SIG-M5 (cell line): ENCODE results near the gene RASIP1.
"Not testable (repeated sequence)": the region's sequence is repeated elsewhere in the genome, so short reads cannot be mapped to it uniquely, and the experiment has no call there.

ENCODE experiments used
- DNase-seq: peaks from one replicate; lab custom pipeline; 2025; lab: John Stamatoyannopoulos, UW

The RASIP1 gene, protein sequence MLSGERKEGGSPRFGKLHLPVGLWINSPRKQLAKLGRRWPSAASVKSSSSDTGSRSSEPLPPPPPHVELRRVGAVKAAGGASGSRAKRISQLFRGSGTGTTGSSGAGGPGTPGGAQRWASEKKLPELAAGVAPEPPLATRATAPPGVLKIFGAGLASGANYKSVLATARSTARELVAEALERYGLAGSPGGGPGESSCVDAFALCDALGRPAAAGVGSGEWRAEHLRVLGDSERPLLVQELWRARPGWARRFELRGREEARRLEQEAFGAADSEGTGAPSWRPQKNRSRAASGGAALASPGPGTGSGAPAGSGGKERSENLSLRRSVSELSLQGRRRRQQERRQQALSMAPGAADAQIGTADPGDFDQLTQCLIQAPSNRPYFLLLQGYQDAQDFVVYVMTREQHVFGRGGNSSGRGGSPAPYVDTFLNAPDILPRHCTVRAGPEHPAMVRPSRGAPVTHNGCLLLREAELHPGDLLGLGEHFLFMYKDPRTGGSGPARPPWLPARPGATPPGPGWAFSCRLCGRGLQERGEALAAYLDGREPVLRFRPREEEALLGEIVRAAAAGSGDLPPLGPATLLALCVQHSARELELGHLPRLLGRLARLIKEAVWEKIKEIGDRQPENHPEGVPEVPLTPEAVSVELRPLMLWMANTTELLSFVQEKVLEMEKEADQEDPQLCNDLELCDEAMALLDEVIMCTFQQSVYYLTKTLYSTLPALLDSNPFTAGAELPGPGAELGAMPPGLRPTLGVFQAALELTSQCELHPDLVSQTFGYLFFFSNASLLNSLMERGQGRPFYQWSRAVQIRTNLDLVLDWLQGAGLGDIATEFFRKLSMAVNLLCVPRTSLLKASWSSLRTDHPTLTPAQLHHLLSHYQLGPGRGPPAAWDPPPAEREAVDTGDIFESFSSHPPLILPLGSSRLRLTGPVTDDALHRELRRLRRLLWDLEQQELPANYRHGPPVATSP

DNA sequence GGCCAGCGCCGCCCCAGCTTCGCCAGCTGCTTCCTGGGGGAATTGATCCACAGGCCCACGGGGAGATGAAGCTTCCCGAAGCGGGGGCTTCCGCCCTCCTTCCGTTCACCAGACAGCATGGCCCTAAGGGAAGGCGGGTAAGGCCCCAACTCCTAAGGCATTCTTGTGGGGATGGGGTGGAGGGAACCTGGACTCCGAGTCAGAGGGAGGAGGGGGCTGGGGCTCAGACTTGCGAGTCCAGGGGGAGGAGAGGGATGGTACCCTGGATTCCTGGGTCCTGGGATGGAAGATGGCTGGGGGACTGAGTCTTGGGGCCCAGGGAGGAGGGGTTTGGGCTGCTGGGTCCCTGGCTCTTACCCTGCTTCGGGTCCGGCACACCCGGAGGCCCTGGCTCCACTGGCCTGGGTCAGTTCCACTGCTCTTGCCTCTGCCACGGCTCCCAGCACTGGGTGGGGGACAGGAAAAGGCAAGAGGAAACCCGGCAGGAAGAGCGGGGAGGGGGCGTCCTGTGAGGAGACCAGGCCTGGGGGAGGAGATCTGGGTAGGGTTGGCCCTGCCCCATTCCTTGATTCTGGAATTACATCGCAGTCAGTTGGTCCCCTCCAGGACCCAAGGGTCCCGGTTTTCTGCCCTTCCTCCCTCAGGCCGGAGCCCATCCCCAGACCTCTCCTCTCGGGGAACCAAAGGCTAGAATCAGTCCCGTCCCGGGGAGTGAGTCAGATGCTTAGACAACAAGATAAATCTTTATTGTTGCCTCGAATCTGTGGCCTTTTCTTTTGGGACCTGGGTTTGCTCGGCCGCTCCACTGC lies at the start of gene RASIP1:
Gene RASIP1, minus strand, starts transcription at position 447 of the 809 bp plus-strand sequence. Its CDS starts 328 bp downstream, at position 119.
- no peak for DNase-seq

GRCh38 chr19:48787331-48787730 lies 46.9 kb upstream of the RASIP1 start:
- not testable (repeated sequence) for DNase-seq

DNA sequence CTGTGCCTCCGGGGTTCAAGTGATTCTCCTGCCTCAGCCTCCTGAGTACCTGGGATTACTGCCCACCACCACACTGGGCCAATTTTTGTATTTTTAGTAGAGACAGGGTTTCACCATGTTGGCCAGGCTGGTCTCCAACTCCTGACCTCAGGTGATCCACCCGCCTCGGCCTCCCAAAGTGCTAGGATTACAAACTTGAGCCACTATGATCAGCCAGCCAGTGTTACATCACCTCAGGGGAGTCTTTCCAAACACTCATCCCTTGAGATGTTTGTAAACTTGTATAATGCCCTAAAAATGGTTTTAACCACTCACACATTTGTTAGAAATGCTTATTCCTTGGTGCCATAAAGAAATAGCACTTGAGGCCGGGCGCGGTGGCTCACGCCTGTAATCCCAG lies 46.0 kb upstream of the RASIP1 start:
- not testable (repeated sequence) for DNase-seq

- DNase-seq: no peak
Measured at GRCh38 chr19:48784527-48784926, 44.1 kb upstream of the RASIP1 start.

DNA sequence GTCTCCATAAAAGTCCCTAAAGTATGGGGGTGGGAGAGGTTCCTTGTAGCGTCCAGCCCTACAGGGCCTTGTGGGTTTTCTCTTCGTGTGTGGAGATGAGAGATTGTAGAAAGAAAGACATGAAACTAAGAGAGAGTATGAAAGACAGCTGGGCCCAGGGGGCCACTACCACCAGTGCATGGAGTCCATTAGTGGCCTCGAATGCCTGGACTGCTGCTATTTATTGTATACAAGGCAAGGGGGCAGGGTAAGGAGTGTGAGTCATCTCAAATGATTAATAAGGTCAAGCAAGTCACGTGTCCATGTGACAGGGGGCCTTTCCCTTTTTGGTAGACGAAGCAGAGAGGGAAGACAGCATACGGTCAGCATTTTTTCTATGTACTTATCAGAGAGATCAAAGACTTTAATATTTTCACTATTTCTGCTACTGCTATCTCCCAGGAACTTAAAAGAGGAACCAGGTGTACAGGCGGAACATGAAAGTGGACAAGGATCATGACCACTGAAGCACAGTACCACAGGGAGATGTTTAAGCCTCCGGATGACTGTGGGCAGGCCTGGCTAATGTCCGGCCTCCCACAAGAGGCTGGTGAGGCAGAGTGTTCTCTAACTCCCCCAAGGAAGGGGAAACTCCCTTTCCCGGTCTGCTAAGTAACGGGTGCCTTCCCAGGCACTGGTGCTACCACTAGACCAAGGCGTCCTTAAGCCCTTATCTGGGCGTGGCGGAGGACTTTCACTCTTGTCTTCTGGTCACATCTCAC lies 40.4 kb upstream of the RASIP1 start:
- DNase-seq: no peak

DNA sequence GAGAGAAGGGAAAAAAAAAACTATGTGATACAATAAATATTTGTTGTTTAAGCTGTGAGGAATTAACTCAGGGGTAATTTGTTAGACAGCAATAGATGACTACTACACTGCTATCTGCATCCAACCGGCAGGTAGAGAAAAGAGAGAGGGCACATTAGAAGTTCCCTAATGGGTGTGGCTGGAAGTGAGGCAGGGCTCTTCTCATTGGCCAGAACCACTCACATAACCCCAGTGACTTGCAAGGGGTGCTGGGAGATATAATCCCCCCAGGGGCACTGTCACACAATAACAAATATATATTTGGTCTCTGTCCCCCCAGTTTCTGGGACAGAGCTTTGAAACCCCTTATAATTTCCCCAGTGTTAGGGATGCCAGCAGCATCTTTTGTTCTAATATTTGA lies 39.2 kb upstream of the RASIP1 start:
- no peak for DNase-seq

GRCh38 chr19:48777720-48778119 lies 37.3 kb upstream of the RASIP1 start:
- DNase-seq: no peak

DNA sequence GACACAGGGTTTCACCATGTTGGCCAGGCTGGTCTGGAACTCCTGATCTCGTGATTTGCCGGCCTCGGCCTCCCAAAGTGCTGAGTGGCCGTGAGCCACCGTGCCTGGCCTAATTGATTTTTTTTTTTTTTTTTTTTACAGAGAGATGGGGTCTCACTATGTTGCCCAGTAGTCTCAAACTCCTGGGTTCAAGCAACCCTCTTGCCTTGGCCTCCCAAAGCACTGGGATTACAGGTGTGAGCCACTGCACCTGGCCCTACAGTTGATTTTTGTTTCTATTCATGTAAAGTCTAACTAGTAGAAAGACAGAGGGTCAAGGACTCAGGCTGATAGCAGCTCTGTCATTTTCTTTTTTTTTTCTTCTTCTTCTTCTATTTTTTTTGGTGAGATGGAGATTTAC lies 36.7 kb upstream of the RASIP1 start:
- no peak for DNase-seq

DNA sequence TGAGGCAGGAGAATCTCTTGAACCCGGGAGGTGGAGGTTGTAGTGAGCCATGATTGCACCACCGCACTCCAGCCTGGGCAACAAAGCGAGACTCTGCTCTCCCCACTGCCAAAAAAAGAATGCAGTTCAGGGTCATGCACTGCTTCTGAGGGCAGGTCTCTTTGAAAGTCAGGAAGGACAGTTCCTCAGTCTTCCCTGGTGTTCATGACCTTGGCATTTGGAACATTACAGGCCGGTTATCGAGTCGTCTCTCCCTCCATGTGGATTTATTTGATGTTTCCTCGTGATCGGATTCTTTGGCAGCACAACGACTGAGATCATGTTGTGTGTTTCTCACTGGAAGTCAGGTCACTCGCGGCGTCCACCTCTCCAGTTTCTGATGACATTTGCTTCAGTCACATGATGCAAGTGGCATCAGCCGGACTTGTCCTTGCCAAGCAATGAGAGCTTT lies 32.1 kb upstream of the RASIP1 start:
- DNase-seq: no peak

DNA sequence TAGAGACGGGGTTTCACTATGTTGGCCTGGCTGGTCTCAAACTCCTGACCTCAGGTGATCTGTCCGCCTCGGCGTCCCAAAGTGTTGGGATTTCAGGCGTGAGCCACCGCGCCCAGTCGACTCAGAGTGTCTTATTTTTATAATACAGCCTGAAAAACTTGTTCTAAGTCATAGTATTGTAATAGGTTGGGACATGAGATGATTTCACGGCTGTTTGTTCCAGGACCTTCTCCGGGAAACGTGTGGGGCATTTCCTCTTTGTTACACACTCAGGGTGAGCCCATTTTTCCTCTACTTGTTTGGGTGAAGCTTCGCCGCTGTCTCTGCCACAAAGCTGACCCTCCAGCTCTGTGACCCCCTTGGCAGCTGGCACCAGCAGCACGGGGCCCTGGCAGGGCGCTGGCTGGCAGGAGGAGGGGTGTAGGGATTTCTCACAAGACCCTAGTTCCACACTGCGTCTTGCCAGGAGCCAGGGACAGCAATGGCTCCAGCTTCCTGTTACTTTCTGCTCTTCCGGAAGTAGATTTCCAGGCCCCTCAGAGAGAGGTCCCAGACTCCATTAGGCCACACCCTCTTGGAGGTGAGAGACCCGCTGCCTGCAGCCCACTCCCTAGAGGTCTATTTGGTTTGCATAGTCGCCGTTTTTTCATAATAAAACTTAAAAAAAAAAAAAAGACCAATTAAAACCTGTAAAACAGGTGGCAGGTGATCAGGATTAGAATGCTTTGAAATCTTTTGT lies 30.5 kb upstream of the RASIP1 start:
- DNase-seq: no peak

DNA sequence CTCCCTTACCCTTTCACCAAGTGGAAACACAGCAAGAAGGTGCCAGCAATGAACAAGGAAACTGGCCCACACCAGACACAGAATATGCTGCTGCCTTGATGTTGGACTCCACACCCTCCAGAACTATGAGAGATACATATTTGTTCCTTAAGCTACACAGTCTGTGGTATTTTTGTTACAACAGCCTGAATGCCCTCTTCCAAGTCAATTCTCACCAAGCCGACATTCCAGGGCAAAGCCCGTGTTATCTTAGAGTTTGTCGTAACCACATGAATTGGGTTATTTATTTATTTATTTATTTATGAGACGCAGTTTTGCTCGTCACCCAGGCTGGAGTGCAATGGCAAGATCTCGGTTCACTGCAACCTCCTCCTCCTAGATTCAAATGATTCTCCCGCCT lies 29.9 kb upstream of the RASIP1 start:
- no peak for DNase-seq

DNA sequence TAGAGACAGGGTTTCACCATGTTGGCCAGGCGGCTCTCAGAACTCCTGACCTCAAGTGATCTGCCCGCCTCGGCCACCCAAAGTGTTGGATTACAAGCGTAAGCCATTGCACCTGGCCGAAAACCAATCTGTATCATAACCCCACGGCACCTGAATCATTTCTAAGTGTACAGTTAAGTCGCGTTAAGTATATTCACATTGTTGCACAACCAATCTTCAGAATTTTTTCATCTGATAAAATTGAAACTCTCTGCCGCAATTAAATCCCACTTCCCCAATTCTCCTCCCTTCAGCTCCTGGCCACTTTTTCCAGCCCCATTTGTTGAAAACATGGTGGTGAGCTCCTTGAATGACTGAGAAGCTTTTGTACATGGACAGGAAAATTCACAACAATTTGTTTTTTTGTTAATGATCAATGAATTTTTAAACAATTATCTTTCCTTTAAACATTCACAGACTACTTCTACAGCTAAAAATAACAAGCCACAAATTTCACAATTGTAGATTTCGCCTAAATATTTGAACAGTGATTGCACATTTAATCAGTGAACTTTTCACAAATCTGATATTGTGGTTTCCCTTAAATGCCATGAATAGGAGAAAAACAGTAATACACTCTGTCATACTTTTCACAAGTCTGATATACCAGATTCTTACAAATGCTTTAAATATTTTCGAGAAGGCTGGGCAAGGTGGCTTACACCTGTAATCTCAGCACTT lies 28.7 kb upstream of the RASIP1 start:
- DNase-seq: no peak

DNA sequence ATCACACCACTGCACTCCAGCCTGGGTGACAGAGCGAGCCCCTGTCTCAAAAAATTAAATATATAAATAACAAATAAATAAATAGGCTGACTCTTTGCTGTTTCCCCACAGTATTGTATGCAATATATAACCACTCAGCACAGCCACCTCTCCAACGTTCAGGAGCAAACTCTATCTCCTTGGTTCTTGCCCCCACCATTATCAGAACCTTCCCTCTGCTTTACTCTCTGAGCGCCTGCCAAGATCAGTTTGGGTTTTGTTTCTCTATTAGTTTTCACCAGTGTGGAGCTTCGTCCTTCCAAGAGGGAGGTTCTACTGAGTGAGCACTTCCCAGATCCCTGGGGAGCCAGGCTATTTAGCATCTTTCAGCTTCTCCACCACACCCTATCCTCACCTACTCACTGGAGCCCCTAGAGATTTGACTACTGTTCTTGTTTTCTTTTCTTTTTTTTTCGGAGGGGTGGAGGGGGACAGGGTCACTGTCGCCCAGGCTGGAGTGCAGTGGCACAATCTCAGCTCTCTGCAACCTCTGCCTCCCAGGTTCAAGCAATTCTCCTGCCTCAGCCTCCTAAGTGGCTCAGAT lies 27.9 kb upstream of the RASIP1 start:
- DNase-seq: not testable (repeated sequence)

GRCh38 chr19:48765816-48766215 lies 25.4 kb upstream of the RASIP1 start:
- not testable (repeated sequence) for DNase-seq

DNA sequence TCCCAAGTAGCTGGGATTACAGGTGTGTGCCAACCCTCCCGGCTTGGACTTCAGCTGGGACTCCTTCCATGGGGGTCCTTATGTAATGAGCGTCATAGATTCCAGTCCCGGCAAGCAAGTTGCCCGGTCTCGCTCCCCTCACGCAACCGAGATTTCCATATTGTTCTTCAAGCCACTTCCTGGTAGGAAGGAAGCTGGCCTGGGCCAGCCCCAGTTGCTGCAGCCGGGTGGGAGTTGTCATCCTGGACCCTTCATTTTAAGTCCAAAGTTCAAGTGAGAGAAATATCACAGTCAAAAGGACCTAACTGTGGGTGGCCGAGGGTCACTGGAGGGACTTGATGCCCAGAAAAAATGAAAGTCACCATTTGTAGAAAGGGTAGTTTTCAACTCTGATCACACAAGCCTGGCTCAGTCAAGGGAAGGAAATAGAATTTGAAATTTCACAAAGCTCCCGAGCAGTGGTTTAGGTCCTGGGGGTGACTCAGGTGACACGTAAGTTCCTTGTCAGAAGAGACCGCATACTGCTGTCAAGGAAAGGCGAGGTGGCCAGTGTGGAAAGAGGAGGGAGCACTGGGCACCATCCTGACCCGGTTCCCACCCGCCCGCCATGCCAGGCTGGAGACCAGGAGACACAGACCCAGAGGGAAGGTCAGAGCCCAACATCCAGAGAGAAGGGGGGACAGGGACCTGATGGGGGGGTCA lies 20.2 kb upstream of the RASIP1 start:
- DNase-seq: no peak

- no peak for DNase-seq
Measured at GRCh38 chr19:48757741-48758144, 17.3 kb upstream of the RASIP1 start.

- DNase-seq: no peak
Measured at GRCh38 chr19:48757089-48757675, 16.8 kb upstream of the RASIP1 start.

- no peak for DNase-seq
Measured at GRCh38 chr19:48756686-48757085, 16.3 kb upstream of the RASIP1 start.
